Stomach (tissue), 9 donors: ENCODE results near the gene SPAG9. TPM values are rescaled to one million over a fixed set of nuclear protein-coding genes. Genes with fewer than 3 reads are reported as not detected.

Experiments
- DNase-seq, 2 donors: peaks; one replicate each; pipeline versions ENCODE4 v3.0.0 to v3.0.0-alpha.2; 2013 to 2019
- H3K27ac ChIP-seq, 5 donors: fragments of 200-600 bp in 4 of 5; sonication (generic) in 4 of 5; one replicate each; pipeline ENCODE4 v1.5.1; 2013 to 2019; ENCODE audit warnings: mild to moderate bottlenecking in 1 of 5, moderate library complexity in 1 of 5
- H3K27me3 ChIP-seq, 3 donors: fragments of 200-600 bp; sonication (generic); one replicate each; pipeline ENCODE4 v1.5.1; 2017 to 2019; ENCODE audit warnings: mixed run types in 1 of 3
- H3K36me3 ChIP-seq, 4 donors: fragments of 200-600 bp; sonication (generic); 1 replicate in 3 of 4; 2 replicates in 1 of 4; pipeline ENCODE4 v1.5.1; 2016 to 2019
- H3K4me1 ChIP-seq, 4 donors: fragments of 200-600 bp; sonication (generic); one replicate each; pipeline ENCODE4 v1.5.1; 2016 to 2019
- H3K4me3 ChIP-seq, 4 donors: fragments of 200-600 bp; sonication (generic) in 3 of 4; one replicate each; pipeline ENCODE4 v1.5.1; 2016 to 2019; ENCODE audit warnings: mild to moderate bottlenecking in 1 of 4
- H3K9me3 ChIP-seq, 4 donors: fragments of 200-600 bp; sonication (generic); one replicate each; pipeline ENCODE4 v1.5.1; 2016 to 2019
- EP300 ChIP-seq: sonication (generic); formaldehyde crosslinking; IDR thresholded peaks from one replicate; pipeline ENCODE4 v1.6.1; 2017; ENCODE audit warnings: antibody characterized with exemption
- POLR2A ChIP-seq, 4 donors: fragments of 450-650 bp; IDR thresholded peaks; one replicate each; pipeline ENCODE4 v1.6.1; 2016; ENCODE audit warnings: antibody characterized with exemption in 4 of 4, control low read depth in 2 of 4, mild to moderate bottlenecking in 1 of 4, moderate library complexity in 1 of 4
- POLR2AphosphoS5 ChIP-seq, 3 donors: sonication (generic); formaldehyde crosslinking; IDR thresholded peaks; one replicate each; pipeline ENCODE4 v1.6.1; 2016; ENCODE audit warnings: antibody characterized with exemption in 3 of 3
- WGBS, 5 donors: extraction: QIAGEN DNeasy Blood & Tissue Kit in 3 of 5; methylation state at CpG; one replicate each; pipeline versions ENCODE4 v1.1.5 to v1.1.7; 2013 to 2018; 5-methylcytosine and 5-hydroxymethylcytosine counted together
- intact Hi-C: fragments of 100-400 bp; cut with DNase I; formaldehyde crosslinking; loops from one replicate; pipeline ENCODE4 v1.15.1; 2023; ENCODE audit warnings: low total_unique reads
- polyA plus RNA-seq, 3 donors: library from polyadenylated mRNA; stranded (reverse); fragments of 200-250 nt; gene quantifications; one replicate each; pipeline ENCODE4 v1.2.3, GENCODE V29; 2013
- total RNA-seq, 5 donors: library from RNA; depleted of rRNA; stranded (reverse); fragments of >200 nt; gene quantifications; one replicate each; pipeline versions ENCODE4 v1.1.0 to v1.2.3, GENCODE V29; 2014 to 2016
- TF ChIP-seq, protein P1 (sequence below), 7 experiments: fragments of 450-650 bp in 4 of 7; fragments of 200-600 bp in 3 of 7; sonication (generic) in 3 of 7; IDR thresholded peaks; one replicate each; pipeline ENCODE4 v1.5.1; 2016 to 2019; ENCODE audit warnings: antibody characterized with exemption in 7 of 7, control low read depth in 2 of 7, mild to moderate bottlenecking in 1 of 7
- donor health status: healthy with polysubstance abuse.
- donor health status: Bipolar disorder and iron deficiency.
- donor health status: healthy.

The SPAG9 gene
- total and polyA plus RNA-seq, 8 donors = 10.2 to 209 (median 56.5) TPM

DNA sequence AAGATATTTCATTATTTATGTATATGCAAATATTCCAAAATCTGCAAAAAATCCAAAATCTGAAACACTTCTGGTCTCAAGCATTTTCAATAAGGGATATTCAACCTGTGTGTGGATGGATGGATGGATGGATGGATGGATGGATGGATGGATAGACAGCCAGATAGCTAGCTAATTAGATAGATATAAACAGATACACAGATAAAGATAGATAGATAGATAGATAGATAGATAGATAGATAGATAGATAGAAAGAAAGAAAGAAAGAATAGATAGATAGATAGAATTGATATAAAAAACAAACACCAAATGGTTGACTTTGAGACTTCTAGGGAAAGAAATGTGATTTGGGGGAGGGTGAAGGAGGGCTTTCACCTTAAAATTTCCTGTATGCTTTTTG, 139.4 kb downstream of the SPAG9 start:
- H3K4me1 ChIP-seq = no peaks in the 10 kb centered on the region
- H3K4me3 ChIP-seq = no peak overlapping the region
- H3K36me3 ChIP-seq = peaks cover 47 to 100% (median 96%) of the 10 kb centered on the region in 4 donors
- TF ChIP-seq POLR2A (IDR thresholded peaks at IDR 0.05) = no peak
- no peak for TF ChIP-seq EP300
- no peak for TF ChIP-seq POLR2AphosphoS5 (IDR thresholded peaks at IDR 0.05)
- TF ChIP-seq, protein P1, sequence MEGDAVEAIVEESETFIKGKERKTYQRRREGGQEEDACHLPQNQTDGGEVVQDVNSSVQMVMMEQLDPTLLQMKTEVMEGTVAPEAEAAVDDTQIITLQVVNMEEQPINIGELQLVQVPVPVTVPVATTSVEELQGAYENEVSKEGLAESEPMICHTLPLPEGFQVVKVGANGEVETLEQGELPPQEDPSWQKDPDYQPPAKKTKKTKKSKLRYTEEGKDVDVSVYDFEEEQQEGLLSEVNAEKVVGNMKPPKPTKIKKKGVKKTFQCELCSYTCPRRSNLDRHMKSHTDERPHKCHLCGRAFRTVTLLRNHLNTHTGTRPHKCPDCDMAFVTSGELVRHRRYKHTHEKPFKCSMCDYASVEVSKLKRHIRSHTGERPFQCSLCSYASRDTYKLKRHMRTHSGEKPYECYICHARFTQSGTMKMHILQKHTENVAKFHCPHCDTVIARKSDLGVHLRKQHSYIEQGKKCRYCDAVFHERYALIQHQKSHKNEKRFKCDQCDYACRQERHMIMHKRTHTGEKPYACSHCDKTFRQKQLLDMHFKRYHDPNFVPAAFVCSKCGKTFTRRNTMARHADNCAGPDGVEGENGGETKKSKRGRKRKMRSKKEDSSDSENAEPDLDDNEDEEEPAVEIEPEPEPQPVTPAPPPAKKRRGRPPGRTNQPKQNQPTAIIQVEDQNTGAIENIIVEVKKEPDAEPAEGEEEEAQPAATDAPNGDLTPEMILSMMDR (IDR thresholded peaks at IDR 0.05) = no peak
- H3K27ac ChIP-seq = no peak overlapping the region
- H3K9me3 ChIP-seq = no peaks in the 10 kb centered on the region
- no peak for DNase-seq
- H3K27me3 ChIP-seq = no peaks in the 10 kb centered on the region
- intact Hi-C loops = no loop called here

- peaks cover 47 to 100% (median 96%) of the 10 kb centered on the region in 4 donors for H3K36me3 ChIP-seq
- no peak overlapping the region for H3K27ac ChIP-seq
- no peaks in the 10 kb centered on the region for H3K4me1 ChIP-seq
- intact Hi-C loops = no loop called here
- no peak overlapping the region for H3K4me3 ChIP-seq
- no peaks in the 10 kb centered on the region for H3K27me3 ChIP-seq
- WGBS, 5 donors = 62 to 77% (median 70%) methylated on average over 10 of the region's 10 CpGs
- no peaks in the 10 kb centered on the region for H3K9me3 ChIP-seq
- TF ChIP-seq POLR2AphosphoS5 (IDR thresholded peaks at IDR 0.05) = no peak
- TF ChIP-seq, protein P1 (IDR thresholded peaks at IDR 0.05) = no peak
- DNase-seq = no peak
Measured at GRCh38 chr17:50979524-50979927, 141.1 kb downstream of the SPAG9 start.

DNA sequence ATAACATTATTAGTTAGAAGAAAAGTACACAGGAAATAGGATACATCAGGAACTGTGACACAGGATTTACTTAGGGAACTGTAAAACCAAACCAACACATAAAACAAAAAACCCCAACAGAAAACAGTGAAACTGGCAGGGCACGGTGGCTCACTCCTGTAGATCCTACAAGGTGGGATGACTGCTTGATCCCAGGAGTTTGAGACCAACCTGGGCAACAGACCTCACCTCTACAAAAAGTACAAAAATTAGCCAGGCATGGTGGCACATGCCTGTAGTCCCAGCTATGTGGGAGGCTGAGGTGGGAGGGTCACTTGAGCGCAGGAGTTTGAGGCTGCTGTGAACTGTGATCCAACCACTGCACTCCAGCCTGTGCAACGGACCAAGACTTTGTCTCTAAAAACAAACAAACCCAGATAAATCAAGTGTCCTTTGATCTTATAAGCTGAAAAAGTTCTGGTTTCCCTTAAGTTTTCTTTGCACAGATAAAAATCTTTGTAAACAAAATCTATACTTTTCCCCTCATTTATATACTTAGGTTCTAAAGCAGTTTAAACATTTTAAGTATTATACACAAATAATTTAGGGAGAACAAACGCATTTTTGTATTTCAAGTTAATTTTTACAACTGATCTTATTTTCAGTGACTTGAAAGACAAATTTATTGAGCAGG, 143.0 kb downstream of the SPAG9 start:
- Histone ChIP-seq H3K4me3 (no peak overlapping the region), H3K36me3 (peaks cover 43 to 98% (median 90%) of the 10 kb centered on the region in 4 donors), H3K27ac (no peak overlapping the region), H3K4me1 (no peaks in the 10 kb centered on the region), H3K27me3 (no peaks in the 10 kb centered on the region), H3K9me3 (no peaks in the 10 kb centered on the region)
- no peak for DNase-seq
- 49 to 72% (median 65%) methylated on average over 4 of the region's 4 CpGs for WGBS, 5 donors
- intact Hi-C loops = no loop called here
- TF ChIP-seq, protein P1 (IDR thresholded peaks at IDR 0.05) = no peak
- TF ChIP-seq POLR2A (IDR thresholded peaks at IDR 0.05) (no peak), POLR2AphosphoS5 (IDR thresholded peaks at IDR 0.05) (no peak), EP300 (no peak)

DNA sequence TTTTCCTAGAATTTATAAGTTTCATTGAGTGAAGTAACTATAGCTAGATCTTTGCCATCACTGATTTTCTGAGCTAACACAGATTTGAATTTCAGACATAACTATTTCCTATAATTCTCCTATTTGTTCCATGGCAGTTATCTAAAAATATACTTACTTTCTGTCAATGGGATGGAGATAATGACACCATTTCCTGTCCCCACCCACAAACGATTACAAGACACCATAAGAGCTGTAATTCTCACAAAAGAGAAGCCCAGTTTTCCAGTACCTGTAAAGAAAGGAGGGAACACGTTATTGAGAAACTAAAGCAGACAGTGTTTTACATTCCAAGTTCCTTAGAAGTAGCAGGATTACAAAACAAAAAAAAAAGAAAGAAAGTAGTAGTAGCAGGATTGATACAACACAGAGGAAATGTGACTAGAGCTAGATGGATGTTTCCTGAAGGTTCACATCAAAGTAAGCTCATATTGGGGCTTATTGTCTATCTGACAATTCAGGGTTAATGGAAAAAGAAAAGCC, 143.7 kb downstream of the SPAG9 start:
- no peaks in the 10 kb centered on the region for H3K4me1 ChIP-seq
- H3K27ac ChIP-seq = no peak overlapping the region
- peaks cover 42 to 98% (median 84%) of the 10 kb centered on the region in 4 donors for H3K36me3 ChIP-seq
- WGBS, 5 donors = 17 to 32% (median 25%) methylated on average over 2 of the region's 2 CpGs
- H3K4me3 ChIP-seq = no peak overlapping the region
- intact Hi-C loops = no loop called here
- no peak for DNase-seq
- no peaks in the 10 kb centered on the region for H3K9me3 ChIP-seq
- no peaks in the 10 kb centered on the region for H3K27me3 ChIP-seq
- TF ChIP-seq POLR2AphosphoS5 (IDR thresholded peaks at IDR 0.05) (no peak), EP300 (no peak), POLR2A (IDR thresholded peaks at IDR 0.05) (no peak)
- TF ChIP-seq, protein P1 (IDR thresholded peaks at IDR 0.05) = no peak
